ENCODE data around the gene WDFY4.
A peak's percentile ranks its signal among the peaks of the same experiment; 100 is the strongest.

WDFY4 gene

GRCh38 chr10:48802611-48803071 lies 118.0 kb downstream of the WDFY4 start:
- Histone ChIP-seq H3K27me3 (ENCODE audit: insufficient read depth, low read length, poor library complexity, severe bottlenecking) (peaks cover 28% of the 10 kb centered on the region), H3K4me1 (ENCODE audit: insufficient read depth, low read length, poor library complexity, severe bottlenecking) (peaks cover 51% of the 10 kb centered on the region)

GRCh38 chr10:48803801-48804584 lies 119.3 kb downstream of the WDFY4 start:
- Histone ChIP-seq H3K9ac (ENCODE audit: low read depth, low read length, poor library complexity, severe bottlenecking) (peak overlapping the region; percentile 50), H3K36me3 (ENCODE audit: insufficient read depth, low read length) (no peaks in the 10 kb centered on the region), H3K9me3 (ENCODE audit: insufficient read depth, low read depth, low read length) (no peaks in the 10 kb centered on the region), H3K79me2 (ENCODE audit: insufficient read depth, low read length) (no peaks in the 10 kb centered on the region), H3K4me1 (ENCODE audit: insufficient read depth, low read length, poor library complexity, severe bottlenecking) (peaks cover 51% of the 10 kb centered on the region), H3K4me3 (ENCODE audit: low read length, poor library complexity, severe bottlenecking) (peak overlapping the region; percentile 40), H2AFZ (ENCODE audit: low read length) (peak overlapping the region; percentile 86), H3K27me3 (ENCODE audit: insufficient read depth, low read length, poor library complexity, severe bottlenecking) (peaks cover 14% of the 10 kb centered on the region), H4K20me1 (ENCODE audit: insufficient read depth, low read length, poor library complexity, severe bottlenecking) (no peaks in the 10 kb centered on the region), H3K9me2 (replicated peaks; ENCODE audit: low read depth, low read length) (no peaks in the 10 kb centered on the region), H3F3A (ENCODE audit: low read depth) (peaks cover 4% of the 10 kb centered on the region; the same call in 1 of the 2 replicates), H3K4me2 (ENCODE audit: low read depth, low read length, poor library complexity, severe bottlenecking) (peak overlapping the region; percentile 59)
- TF ChIP-seq CTCF (conservative IDR thresholded peaks at IDR 0.05; ENCODE audit: low read length) (no peak), EZH2phosphoT487 (IDR thresholded peaks at IDR 0.05; ENCODE audit: borderline replicate concordance) (no peak)

More at GRCh38 chr10:48802611-48803071, 118.0 kb downstream of the WDFY4 start:
- Histone ChIP-seq H3F3A (ENCODE audit: low read depth) (peaks cover 4% of the 10 kb centered on the region; the same call in 1 of the 2 replicates), H2AFZ (ENCODE audit: low read length) (no peak overlapping the region), H4K20me1 (ENCODE audit: insufficient read depth, low read length, poor library complexity, severe bottlenecking) (no peaks in the 10 kb centered on the region), H3K4me2 (ENCODE audit: low read depth, low read length, poor library complexity, severe bottlenecking) (no peak overlapping the region), H3K4me3 (ENCODE audit: low read length, poor library complexity, severe bottlenecking) (no peak overlapping the region), H3K9me2 (replicated peaks; ENCODE audit: low read depth, low read length) (no peaks in the 10 kb centered on the region), H3K9ac (ENCODE audit: low read depth, low read length, poor library complexity, severe bottlenecking) (no peak overlapping the region), H3K9me3 (ENCODE audit: insufficient read depth, low read depth, low read length) (no peaks in the 10 kb centered on the region), H3K36me3 (ENCODE audit: insufficient read depth, low read length) (no peaks in the 10 kb centered on the region), H3K79me2 (ENCODE audit: insufficient read depth, low read length) (no peaks in the 10 kb centered on the region)
- TF ChIP-seq CTCF (conservative IDR thresholded peaks at IDR 0.05; ENCODE audit: low read length) (no peak), EZH2phosphoT487 (IDR thresholded peaks at IDR 0.05; ENCODE audit: borderline replicate concordance) (no peak)

- H4K20me1 ChIP-seq (ENCODE audit: insufficient read depth, low read length, poor library complexity, severe bottlenecking), result no peaks in the 10 kb centered on the region
- H3K36me3 ChIP-seq (ENCODE audit: insufficient read depth, low read length), result no peaks in the 10 kb centered on the region
- no peaks in the 10 kb centered on the region for H3K9me2 ChIP-seq (replicated peaks; ENCODE audit: low read depth, low read length)
- peak overlapping the region; percentile 59 for H3K4me2 ChIP-seq (ENCODE audit: low read depth, low read length, poor library complexity, severe bottlenecking)
- peaks cover 4% of the 10 kb centered on the region; the same call in 1 of the 2 replicates for H3F3A ChIP-seq (ENCODE audit: low read depth)
- no peaks in the 10 kb centered on the region for H3K9me3 ChIP-seq (ENCODE audit: insufficient read depth, low read depth, low read length)
- H3K27me3 ChIP-seq (ENCODE audit: insufficient read depth, low read length, poor library complexity, severe bottlenecking), result peaks cover 7% of the 10 kb centered on the region
- peak overlapping the region; percentile 40 for H3K4me3 ChIP-seq (ENCODE audit: low read length, poor library complexity, severe bottlenecking)
- H3K79me2 ChIP-seq (ENCODE audit: insufficient read depth, low read length), result no peaks in the 10 kb centered on the region
- TF ChIP-seq EZH2phosphoT487 (IDR thresholded peaks at IDR 0.05; ENCODE audit: borderline replicate concordance) (no peak), CTCF (conservative IDR thresholded peaks at IDR 0.05; ENCODE audit: low read length) (no peak)
- H3K9ac ChIP-seq (ENCODE audit: low read depth, low read length, poor library complexity, severe bottlenecking), result peak overlapping the region; percentile 50
- H3K4me1 ChIP-seq (ENCODE audit: insufficient read depth, low read length, poor library complexity, severe bottlenecking), result peaks cover 51% of the 10 kb centered on the region
- peak overlapping the region; percentile 86 for H2AFZ ChIP-seq (ENCODE audit: low read length)
Measured at GRCh38 chr10:48804740-48805182, 120.1 kb downstream of the WDFY4 start.
